NB4 (cell line): Measurements from ENCODE around the gene KIF11.

Experiments
- MYC ChIP-seq: IDR thresholded peaks from 2 replicates; pipeline ENCODE4 v1.6.1; 2011; ENCODE audit warnings: low read depth, low read length
- POLR2A ChIP-seq: IDR thresholded peaks from 2 replicates; pipeline ENCODE4 v1.6.1; 2011; ENCODE audit warnings: mild to moderate bottlenecking; ENCODE audit not compliant: insufficient read length; ENCODE audit errors: extremely low read depth
- TF ChIP-seq, protein P1 (sequence below): IDR thresholded peaks from one replicate; pipeline ENCODE4 v1.5.1; 2012; ENCODE audit warnings: low read depth, low read length
- TF ChIP-seq, protein P2 (sequence below): IDR thresholded peaks from 2 replicates; pipeline ENCODE4 v1.6.1; 2011; ENCODE audit warnings: low read depth, low read length

DNA sequence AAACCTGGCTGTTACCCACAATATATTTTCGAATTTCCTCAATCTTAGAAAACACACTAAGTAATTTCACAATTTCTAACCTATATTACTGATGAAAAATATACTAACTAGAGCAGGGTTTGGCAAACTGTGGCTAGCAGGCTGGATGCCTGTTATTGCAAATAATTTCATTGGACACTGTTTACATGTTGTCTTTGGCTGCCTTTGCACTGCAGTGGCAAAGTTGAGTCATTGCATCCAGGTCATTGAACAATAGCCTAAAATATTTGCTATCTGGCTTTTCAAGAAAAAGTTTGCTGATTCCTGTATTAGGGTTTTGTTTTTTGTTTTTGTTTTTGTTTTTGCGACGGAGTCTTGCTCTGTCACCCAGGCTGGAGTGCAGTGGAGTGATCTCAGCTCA is 47.2 kb downstream of the KIF11 start:
- TF ChIP-seq, protein P1, sequence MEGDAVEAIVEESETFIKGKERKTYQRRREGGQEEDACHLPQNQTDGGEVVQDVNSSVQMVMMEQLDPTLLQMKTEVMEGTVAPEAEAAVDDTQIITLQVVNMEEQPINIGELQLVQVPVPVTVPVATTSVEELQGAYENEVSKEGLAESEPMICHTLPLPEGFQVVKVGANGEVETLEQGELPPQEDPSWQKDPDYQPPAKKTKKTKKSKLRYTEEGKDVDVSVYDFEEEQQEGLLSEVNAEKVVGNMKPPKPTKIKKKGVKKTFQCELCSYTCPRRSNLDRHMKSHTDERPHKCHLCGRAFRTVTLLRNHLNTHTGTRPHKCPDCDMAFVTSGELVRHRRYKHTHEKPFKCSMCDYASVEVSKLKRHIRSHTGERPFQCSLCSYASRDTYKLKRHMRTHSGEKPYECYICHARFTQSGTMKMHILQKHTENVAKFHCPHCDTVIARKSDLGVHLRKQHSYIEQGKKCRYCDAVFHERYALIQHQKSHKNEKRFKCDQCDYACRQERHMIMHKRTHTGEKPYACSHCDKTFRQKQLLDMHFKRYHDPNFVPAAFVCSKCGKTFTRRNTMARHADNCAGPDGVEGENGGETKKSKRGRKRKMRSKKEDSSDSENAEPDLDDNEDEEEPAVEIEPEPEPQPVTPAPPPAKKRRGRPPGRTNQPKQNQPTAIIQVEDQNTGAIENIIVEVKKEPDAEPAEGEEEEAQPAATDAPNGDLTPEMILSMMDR, result no peak
- no peak for TF ChIP-seq POLR2A
- TF ChIP-seq, protein P2, sequence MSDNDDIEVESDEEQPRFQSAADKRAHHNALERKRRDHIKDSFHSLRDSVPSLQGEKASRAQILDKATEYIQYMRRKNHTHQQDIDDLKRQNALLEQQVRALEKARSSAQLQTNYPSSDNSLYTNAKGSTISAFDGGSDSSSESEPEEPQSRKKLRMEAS, result no peak
- no peak for TF ChIP-seq MYC
